HG02852 (cell line): Measurements from ENCODE around the gene PRKCA.
"Not testable (repeated sequence)": the region's sequence is repeated elsewhere in the genome, so short reads cannot be mapped to it uniquely, and the experiment has no call there.

Experiments
- ATAC-seq: cut with Tn5 transposase; IDR thresholded peaks from one replicate; pipeline ENCODE4 v1.9.1; 2021; ENCODE audit warnings: mild to moderate bottlenecking, moderate library complexity; ENCODE audit not compliant: unreplicated experiment

The PRKCA gene

GRCh38 chr17:66480243-66480642 lies 177.8 kb downstream of the PRKCA start:
- no peak for ATAC-seq

- no peak for ATAC-seq
Measured at GRCh38 chr17:66480802-66481201, 178.4 kb downstream of the PRKCA start.

- no peak for ATAC-seq
Measured at GRCh38 chr17:66481271-66481670, 178.9 kb downstream of the PRKCA start.

- ATAC-seq = no peak
Measured at GRCh38 chr17:66483906-66484305, 181.5 kb downstream of the PRKCA start.

- ATAC-seq = no peak
Measured at GRCh38 chr17:66485309-66485947, 183.0 kb downstream of the PRKCA start.

- no peak for ATAC-seq
Measured at GRCh38 chr17:66487121-66487520, 184.7 kb downstream of the PRKCA start.

GRCh38 chr17:66487981-66488468 lies 185.6 kb downstream of the PRKCA start:
- ATAC-seq = no peak

GRCh38 chr17:66488864-66489263 lies 186.5 kb downstream of the PRKCA start:
- no peak for ATAC-seq

- ATAC-seq = not testable (repeated sequence)
Measured at GRCh38 chr17:66489576-66489975, 187.2 kb downstream of the PRKCA start.

GRCh38 chr17:66491213-66491612 lies 188.8 kb downstream of the PRKCA start:
- no peak for ATAC-seq

- ATAC-seq = no peak
Measured at GRCh38 chr17:66491665-66492064, 189.3 kb downstream of the PRKCA start.

- no peak for ATAC-seq
Measured at GRCh38 chr17:66492080-66492479, 189.7 kb downstream of the PRKCA start.

GRCh38 chr17:66492561-66493005 lies 190.2 kb downstream of the PRKCA start:
- ATAC-seq = no peak

GRCh38 chr17:66493283-66494019 lies 191.0 kb downstream of the PRKCA start:
- no peak for ATAC-seq

- ATAC-seq = no peak
Measured at GRCh38 chr17:66494023-66494803, 191.8 kb downstream of the PRKCA start.

- ATAC-seq = no peak
Measured at GRCh38 chr17:66495035-66495434, 192.6 kb downstream of the PRKCA start.

GRCh38 chr17:66496306-66496705 lies 193.9 kb downstream of the PRKCA start:
- no peak for ATAC-seq

- ATAC-seq = no peak
Measured at GRCh38 chr17:66498580-66498979, 196.2 kb downstream of the PRKCA start.

- no peak for ATAC-seq
Measured at GRCh38 chr17:66506641-66507040, 204.2 kb downstream of the PRKCA start.

GRCh38 chr17:66507103-66507923 lies 204.9 kb downstream of the PRKCA start:
- ATAC-seq = no peak
